ENCODE measurements around the gene ARMH1.
"Not testable (repeated sequence)": the region's sequence is repeated elsewhere in the genome, so short reads cannot be mapped to it uniquely, and the experiment has no call there.

The ARMH1 gene

GRCh38 chr1:44695671-44696070, 21.2 kb downstream of the ARMH1 start:
- no peak for DNase-seq (ENCODE audit: low spot score)

GRCh38 chr1:44696101-44696500, 21.6 kb downstream of the ARMH1 start:
- DNase-seq (ENCODE audit: low spot score) = no peak

- no peak for DNase-seq (ENCODE audit: low spot score)
Measured at GRCh38 chr1:44696789-44697345, 22.4 kb downstream of the ARMH1 start.

GRCh38 chr1:44698138-44698537, 23.6 kb downstream of the ARMH1 start:
- DNase-seq (ENCODE audit: low spot score) = no peak

DNA sequence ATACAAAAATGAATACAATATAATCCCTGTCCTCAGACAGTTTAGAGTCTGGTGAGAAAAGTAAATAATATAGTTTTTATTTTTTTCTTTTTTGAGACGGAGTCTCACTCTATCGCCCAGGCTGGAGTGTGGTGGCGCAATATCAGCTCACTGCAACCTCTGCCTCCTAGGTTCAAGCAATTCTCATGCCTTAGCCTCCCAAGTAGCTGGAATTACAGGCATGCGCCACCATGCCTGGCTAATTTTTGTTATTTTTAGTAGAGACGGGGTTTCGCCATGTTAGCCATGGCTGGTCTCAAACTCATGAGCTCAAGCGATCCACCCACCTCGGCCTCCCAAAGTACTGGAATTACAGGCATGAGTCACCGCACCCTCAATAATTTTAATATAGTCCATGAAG, 24.9 kb downstream of the ARMH1 start:
- not testable (repeated sequence) for DNase-seq (ENCODE audit: low spot score)

GRCh38 chr1:44700573-44700972, 26.1 kb downstream of the ARMH1 start:
- no peak for DNase-seq (ENCODE audit: low spot score)

- no peak for DNase-seq (ENCODE audit: low spot score)
Measured at GRCh38 chr1:44701141-44701573, 26.6 kb downstream of the ARMH1 start.

DNA sequence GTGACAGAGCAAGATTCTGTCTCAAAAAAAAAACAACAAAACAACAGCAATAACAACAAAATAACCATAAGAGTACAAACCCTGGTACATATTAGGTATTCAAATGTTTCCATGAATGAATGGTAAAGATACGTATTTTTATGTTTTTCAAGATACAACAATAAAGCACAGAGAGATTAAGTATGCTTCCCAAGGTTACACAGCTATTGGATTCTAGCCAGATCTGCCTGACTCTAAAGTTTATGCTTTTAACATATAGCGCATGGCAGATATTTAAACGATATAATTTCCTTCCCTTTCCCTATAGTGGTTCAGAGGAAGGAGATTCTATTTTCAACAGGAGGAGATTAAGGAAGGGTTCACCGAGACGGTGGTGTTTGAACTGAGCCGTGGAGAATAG, 31.0 kb downstream of the ARMH1 start:
- no peak for DNase-seq (ENCODE audit: low spot score)

DNA sequence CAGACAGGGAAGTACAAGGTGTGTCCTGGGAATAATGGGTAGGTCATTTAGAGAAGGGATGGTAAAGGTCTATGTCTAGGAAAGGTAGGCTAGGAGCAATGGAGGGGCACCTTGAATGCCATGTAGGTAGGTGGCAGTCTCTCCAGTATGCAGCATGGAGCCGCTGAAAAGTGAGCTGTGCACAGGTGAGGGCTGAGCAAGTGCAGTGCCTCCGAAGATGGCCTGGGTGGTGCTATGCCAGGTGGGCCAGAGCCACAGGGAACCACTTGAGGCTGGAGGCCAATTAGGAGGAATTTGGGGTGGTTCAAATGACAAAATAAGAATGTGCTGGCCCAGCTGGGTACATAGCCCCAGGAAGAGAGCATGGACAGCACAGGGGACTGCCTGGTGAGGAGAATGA, 31.4 kb downstream of the ARMH1 start:
- no peak for DNase-seq (ENCODE audit: low spot score)

- DNase-seq (ENCODE audit: low spot score) = no peak
Measured at GRCh38 chr1:44707112-44707881, 32.8 kb downstream of the ARMH1 start.

DNA sequence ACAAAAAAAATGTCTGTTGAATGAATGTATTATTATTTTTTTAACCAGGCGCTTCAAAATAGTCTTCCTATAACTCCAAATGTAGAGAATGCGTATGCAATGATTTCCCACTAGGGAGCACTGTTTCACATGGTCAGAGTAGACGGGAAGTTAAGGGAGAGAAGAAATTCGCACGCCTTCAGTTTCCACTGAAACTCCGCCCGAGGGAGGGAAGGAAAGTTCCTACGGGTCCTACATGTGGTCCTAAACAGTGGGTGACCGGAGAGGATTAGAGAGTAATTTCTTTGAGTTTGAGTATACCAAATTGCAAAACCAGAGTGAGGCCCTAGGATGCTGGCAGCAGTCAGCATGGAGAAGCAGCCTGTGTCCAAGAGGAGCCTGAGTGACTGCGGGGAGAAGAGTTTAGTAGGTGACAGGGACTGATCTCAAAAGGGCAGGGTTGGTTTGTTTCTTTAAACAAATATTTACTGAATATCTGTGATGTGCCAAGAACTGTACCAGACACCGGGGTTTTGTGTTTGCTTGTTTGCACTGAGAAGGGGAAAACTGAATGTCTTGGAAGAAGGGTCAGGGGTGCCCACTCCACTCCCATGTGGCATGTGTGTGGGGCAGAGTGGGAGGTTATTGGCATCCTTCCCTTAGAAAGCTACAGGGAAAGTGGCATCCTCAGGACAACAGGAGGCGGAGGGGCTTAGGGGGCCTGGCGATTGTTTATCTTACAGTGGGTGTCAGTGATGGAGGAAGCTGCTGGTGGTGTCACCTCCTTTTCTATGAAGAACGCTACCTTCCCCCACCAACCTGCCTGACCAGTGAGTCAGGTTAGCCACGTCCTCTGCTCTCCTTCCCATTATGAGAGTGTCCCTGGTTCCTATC, 33.7 kb downstream of the ARMH1 start:
- DNase-seq (ENCODE audit: low spot score) = peak; percentile 16

- DNase-seq (ENCODE audit: low spot score) = no peak
Measured at GRCh38 chr1:44713321-44713781, 38.8 kb downstream of the ARMH1 start.

DNA sequence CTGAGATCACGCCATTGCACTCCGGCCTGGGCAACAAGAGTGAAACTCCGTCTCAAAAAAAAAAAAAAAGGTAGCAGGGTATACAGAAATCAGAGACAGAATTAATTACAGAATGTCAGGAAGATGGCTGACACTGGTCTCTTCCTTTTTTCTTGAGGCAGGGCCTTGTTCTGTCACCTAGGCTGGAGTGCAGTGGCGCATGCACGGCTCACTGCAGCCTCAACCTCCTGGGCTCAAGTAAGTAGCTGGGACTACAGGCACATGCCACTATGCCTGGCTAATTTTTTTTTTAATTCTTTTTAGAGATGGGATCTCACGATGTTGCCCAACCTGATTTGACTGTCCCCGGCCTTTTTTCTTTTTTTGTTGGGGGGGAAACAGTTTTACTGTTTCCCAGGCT, 40.0 kb downstream of the ARMH1 start:
- DNase-seq (ENCODE audit: low spot score) = no peak

DNA sequence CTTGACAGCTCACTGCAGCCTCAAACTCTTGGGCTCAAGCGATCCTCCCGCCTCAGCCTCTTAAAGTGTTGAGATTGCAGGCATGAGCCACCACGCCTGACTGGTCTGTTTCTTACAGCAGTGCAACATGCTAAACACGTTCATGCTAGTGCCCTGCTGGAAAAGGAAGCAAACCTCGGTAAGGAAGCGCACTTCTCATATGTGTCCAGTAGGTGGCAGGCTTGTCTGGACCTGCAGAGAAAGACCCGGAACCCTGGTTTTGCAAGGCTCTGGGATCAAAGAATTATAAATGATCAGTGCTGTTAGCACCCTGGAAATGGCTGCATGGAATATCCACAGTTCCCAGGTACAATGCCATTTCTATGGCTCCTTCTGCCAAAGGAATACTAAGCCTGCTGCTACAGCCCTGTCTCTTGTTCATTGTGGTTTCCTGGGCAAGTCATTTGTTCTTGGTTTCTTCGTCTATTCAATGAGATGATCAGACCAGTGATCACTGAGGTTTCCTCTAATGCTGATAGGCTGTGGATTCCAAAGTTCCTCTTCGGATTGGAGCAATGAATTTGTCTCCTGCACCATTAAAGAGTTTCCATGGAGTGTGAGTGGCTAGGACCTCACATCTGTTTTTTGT, 40.5 kb downstream of the ARMH1 start:
- peak; percentile 84 for DNase-seq (ENCODE audit: low spot score)

DNA sequence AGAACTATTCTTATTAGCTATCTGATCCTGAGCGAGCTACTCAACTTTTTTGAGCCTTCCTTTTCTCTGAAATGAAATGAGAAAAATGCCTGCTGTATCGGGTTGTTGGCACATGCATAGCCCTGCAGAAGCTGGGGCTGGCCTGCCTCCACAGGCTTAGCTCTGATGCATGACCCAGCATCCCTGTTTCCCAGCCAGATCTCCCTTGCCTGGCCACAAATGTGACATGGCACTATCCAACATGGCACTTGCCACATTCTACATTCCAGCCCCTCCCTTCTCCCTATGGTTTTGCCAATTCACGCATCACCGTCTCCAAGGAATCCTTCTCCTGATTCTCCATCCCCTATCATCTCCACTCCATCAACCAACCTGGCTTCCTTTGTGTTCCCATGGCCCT, 42.6 kb downstream of the ARMH1 start:
- DNase-seq (ENCODE audit: low spot score) = no peak

- no peak for DNase-seq (ENCODE audit: low spot score)
Measured at GRCh38 chr1:44717653-44718052, 43.1 kb downstream of the ARMH1 start.

DNA sequence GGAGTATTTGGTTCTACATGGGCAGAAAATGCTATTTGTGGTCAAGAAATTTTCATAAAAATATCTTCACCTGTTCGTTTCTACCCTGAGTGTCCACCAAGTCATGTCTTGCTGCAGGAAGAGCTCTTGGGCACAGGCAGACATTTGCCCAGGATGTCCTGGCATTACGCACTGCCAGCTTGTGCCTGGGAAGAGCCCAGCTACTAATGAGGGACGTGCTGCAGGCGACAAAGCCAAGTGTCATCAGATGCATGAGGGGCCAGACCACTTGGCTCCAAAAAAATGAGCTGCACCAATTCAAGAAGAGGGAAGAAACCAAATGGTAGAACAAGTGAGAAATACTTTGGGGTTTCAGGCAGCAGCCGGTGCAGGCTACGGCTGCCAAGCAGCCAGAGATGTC, 43.6 kb downstream of the ARMH1 start:
- DNase-seq (ENCODE audit: low spot score) = no peak

DNA sequence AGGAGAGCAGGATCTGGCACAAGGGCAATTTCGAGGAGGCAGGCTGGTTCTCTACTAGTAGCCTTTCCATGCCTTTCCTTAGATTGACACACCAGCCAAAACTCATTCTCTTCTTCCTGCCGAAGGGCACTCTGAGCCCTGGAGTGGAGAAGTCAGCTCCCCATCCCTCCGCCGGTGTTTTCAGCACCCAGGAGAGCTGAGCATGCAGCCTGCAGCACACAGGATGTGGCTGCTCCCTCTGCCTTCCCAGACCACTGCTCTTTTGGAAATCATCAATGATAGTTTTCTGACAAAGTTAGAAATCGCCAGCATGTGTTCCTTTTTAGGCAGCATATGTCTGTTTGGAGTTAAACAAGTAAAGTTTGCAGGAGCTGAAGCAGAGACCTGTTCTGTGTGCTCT, 44.8 kb downstream of the ARMH1 start:
- DNase-seq (ENCODE audit: low spot score) = no peak

GRCh38 chr1:44720281-44720680, 45.8 kb downstream of the ARMH1 start:
- DNase-seq (ENCODE audit: low spot score) = no peak

DNA sequence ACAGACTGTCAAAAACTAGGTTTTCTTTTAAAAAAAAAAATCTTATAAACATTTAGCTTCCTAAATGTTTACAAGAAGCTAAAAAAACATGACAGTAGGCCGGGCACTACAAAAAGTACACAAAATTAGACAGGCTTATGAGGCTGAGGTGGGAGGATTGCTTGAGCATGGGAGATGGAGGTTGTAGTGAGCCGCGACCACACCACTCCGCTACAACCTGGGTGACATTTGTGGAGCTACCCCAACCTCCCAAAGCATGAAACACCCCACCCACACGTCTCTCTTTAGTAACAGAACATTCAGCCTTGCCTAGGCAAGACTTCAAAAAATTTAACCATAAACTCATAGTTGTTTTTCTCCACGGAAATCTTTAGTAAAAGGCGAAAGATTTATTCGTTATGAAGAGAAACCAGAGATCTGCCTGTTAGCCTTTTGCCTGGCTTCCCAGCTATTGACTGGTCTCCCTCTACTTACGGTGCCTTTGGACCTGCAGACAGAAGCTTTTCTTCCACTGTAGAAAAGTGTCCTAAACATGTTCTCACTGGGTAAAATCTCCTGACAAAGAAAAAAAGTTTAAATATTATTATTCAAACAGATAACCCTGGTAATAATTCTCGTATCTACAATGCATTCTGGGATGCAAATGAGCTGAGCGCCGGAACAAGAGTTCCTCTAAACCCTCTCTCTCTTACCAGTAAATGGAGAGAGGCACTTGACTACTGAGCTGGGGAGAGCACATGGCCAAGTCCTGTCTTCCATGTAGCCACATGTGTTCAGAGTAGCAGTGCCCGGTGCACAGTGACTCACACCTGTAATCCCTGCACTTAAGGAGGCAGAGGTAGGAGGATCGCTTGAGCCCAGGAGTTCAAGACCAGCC, 47.2 kb downstream of the ARMH1 start:
- DNase-seq (ENCODE audit: low spot score) = peak; percentile 94

- DNase-seq (ENCODE audit: low spot score) = no peak
Measured at GRCh38 chr1:44723064-44723463, 48.5 kb downstream of the ARMH1 start.

Measured in cerebellar cortex (tissue), 1 donor.